ENCODE data around the gene MBD6.

Gene MBD6

GRCh38 chr12:57535764-57536596, 13.4 kb downstream of the MBD6 start:
- Histone ChIP-seq H3K9me2 (replicated peaks; ENCODE audit: insufficient read depth, low read length) (no peaks in the 10 kb centered on the region), H3K4me2 (ENCODE audit: low read depth, low read length) (no peak overlapping the region), H3K27me3 (replicated peaks; ENCODE audit: insufficient read depth, low read length) (no peaks in the 10 kb centered on the region), H4K20me1 (ENCODE audit: insufficient read depth, low read length) (no peaks in the 10 kb centered on the region), H3K27ac (ENCODE audit: low read length) (no peak overlapping the region), H2AFZ (ENCODE audit: low read length) (no peak overlapping the region), H3K9me3 (replicated peaks; ENCODE audit: insufficient read depth, low read length) (no peaks in the 10 kb centered on the region), H3F3A (ENCODE audit: insufficient read depth, low read length) (no peaks in the 10 kb centered on the region; the same call in 1 of the 2 replicates), H3K4me3 (ENCODE audit: low read length) (no peak overlapping the region), H3K9ac (ENCODE audit: low read length) (no peak overlapping the region), H3K4me1 (ENCODE audit: low read length) (no peaks in the 10 kb centered on the region), H3K79me2 (ENCODE audit: low read length) (no peaks in the 10 kb centered on the region), H3K36me3 (replicated peaks; ENCODE audit: insufficient read depth, low read length) (0 out of 2 replicates have a peak, but pooled peaks cover 3% of the 10 kb centered on the region)
- TF ChIP-seq EZH2 (optimal IDR thresholded peaks at IDR 0.05; ENCODE audit: low read depth, low read length) (no peak), EZH2phosphoT487 (IDR thresholded peaks at IDR 0.05; ENCODE audit: low read length) (no peak), CTCF (IDR thresholded peaks at IDR 0.05; ENCODE audit: low read length) (no peak)
- DNase-seq, result no peak

DNA sequence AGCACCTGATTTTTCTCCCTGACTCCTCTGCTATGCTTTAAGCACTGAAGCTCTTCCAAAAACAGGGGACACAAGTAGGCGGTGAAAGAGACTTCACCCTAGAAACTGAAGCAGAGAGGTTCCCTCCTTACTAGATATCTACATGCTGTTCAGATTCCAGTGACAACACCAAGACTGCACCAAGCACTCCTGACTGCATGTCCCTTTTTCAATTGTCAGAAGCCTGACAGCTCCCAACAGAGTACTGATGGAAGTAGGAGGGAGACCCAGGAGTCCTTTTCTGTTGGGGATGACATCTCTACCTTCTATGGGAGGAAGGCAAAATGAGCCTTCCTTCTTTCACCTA, 13.9 kb downstream of the MBD6 start:
- no peaks in the 10 kb centered on the region for H3K79me2 ChIP-seq (ENCODE audit: low read length)
- H3K9me2 ChIP-seq (replicated peaks; ENCODE audit: insufficient read depth, low read length), result no peaks in the 10 kb centered on the region
- peak; percentile 3 for DNase-seq
- no peak overlapping the region for H3K9ac ChIP-seq (ENCODE audit: low read length)
- no peaks in the 10 kb centered on the region for H4K20me1 ChIP-seq (ENCODE audit: insufficient read depth, low read length)
- H3K4me3 ChIP-seq (ENCODE audit: low read length), result no peak overlapping the region
- no peaks in the 10 kb centered on the region for H3K27me3 ChIP-seq (replicated peaks; ENCODE audit: insufficient read depth, low read length)
- TF ChIP-seq CTCF (IDR thresholded peaks at IDR 0.05; ENCODE audit: low read length) (no peak), EZH2phosphoT487 (IDR thresholded peaks at IDR 0.05; ENCODE audit: low read length) (no peak), EZH2 (optimal IDR thresholded peaks at IDR 0.05; ENCODE audit: low read depth, low read length) (no peak)
- no peaks in the 10 kb centered on the region for H3K4me1 ChIP-seq (ENCODE audit: low read length)
- H3K27ac ChIP-seq (ENCODE audit: low read length), result no peak overlapping the region
- no peak overlapping the region for H3K4me2 ChIP-seq (ENCODE audit: low read depth, low read length)
- H3K36me3 ChIP-seq (replicated peaks; ENCODE audit: insufficient read depth, low read length), result 0 out of 2 replicates have a peak, but pooled peaks cover 3% of the 10 kb centered on the region
- no peak overlapping the region for H2AFZ ChIP-seq (ENCODE audit: low read length)
- no peaks in the 10 kb centered on the region; the same call in 1 of the 2 replicates for H3F3A ChIP-seq (ENCODE audit: insufficient read depth, low read length)
- H3K9me3 ChIP-seq (replicated peaks; ENCODE audit: insufficient read depth, low read length), result no peaks in the 10 kb centered on the region

GRCh38 chr12:57539134-57539768, 16.6 kb downstream of the MBD6 start:
- no peaks in the 10 kb centered on the region for H3K36me3 ChIP-seq (replicated peaks; ENCODE audit: insufficient read depth, low read length)
- H2AFZ ChIP-seq (ENCODE audit: low read length), result no peak overlapping the region
- no peak overlapping the region for H3K9ac ChIP-seq (ENCODE audit: low read length)
- H3K9me2 ChIP-seq (replicated peaks; ENCODE audit: insufficient read depth, low read length), result no peaks in the 10 kb centered on the region
- H3K79me2 ChIP-seq (ENCODE audit: low read length), result 0 out of 2 replicates have a peak, but pooled peaks cover 6% of the 10 kb centered on the region
- no peak for DNase-seq
- TF ChIP-seq EZH2phosphoT487 (IDR thresholded peaks at IDR 0.05; ENCODE audit: low read length) (no peak), EZH2 (optimal IDR thresholded peaks at IDR 0.05; ENCODE audit: low read depth, low read length) (no peak), CTCF (IDR thresholded peaks at IDR 0.05; ENCODE audit: low read length) (no peak)
- H3K27ac ChIP-seq (ENCODE audit: low read length), result no peak overlapping the region
- H3K4me2 ChIP-seq (ENCODE audit: low read depth, low read length), result no peak overlapping the region
- no peaks in the 10 kb centered on the region for H3K27me3 ChIP-seq (replicated peaks; ENCODE audit: insufficient read depth, low read length)
- no peaks in the 10 kb centered on the region for H3F3A ChIP-seq (ENCODE audit: insufficient read depth, low read length)
- H3K9me3 ChIP-seq (replicated peaks; ENCODE audit: insufficient read depth, low read length), result no peaks in the 10 kb centered on the region
- no peak overlapping the region for H3K4me3 ChIP-seq (ENCODE audit: low read length)
- H4K20me1 ChIP-seq (ENCODE audit: insufficient read depth, low read length), result no peaks in the 10 kb centered on the region
- no peaks in the 10 kb centered on the region for H3K4me1 ChIP-seq (ENCODE audit: low read length)

All from MM.1S (cell line).